ENCODE results near the gene CES5A.

CES5A gene

GRCh38 chr16:55901566-55902217 lies 26.5 kb upstream of the CES5A start:
- DNase-seq (no peak), ATAC-seq (ENCODE audit: insufficient read depth, low read depth) (no peak)
- H3K27ac ChIP-seq (ENCODE audit: low read length): no peak overlapping the region
- no peaks in the 10 kb centered on the region for H3K27me3 ChIP-seq (ENCODE audit: insufficient read depth, low read length, poor library complexity)
- no peaks in the 10 kb centered on the region for H3K4me1 ChIP-seq (ENCODE audit: insufficient read depth, low read length)
- H2AFZ ChIP-seq (ENCODE audit: low read depth, low read length): no peak overlapping the region
- H3K4me2 ChIP-seq (ENCODE audit: insufficient read depth, low read length): no peak overlapping the region
- no peaks in the 10 kb centered on the region for H3K79me2 ChIP-seq (ENCODE audit: insufficient read depth, low read length)
- no peak overlapping the region for H3K9ac ChIP-seq (ENCODE audit: low read depth, low read length)
- TF ChIP-seq CTCF (IDR thresholded peaks at IDR 0.05; ENCODE audit: borderline replicate concordance, extremely low read depth, low read length, poor library complexity, severe bottlenecking) (no peak), EZH2 (IDR thresholded peaks at IDR 0.05; ENCODE audit: borderline replicate concordance, low read depth, low read length, severe bottlenecking) (no peak)
- no peak overlapping the region for H3K4me3 ChIP-seq (ENCODE audit: low read depth in 1 of 2, low read length in 2 of 2)
- H4K20me1 ChIP-seq (ENCODE audit: insufficient read depth, low read length): no peaks in the 10 kb centered on the region
- H3K9me3 ChIP-seq (ENCODE audit: insufficient read depth, low read length, severe bottlenecking): peaks cover 8% of the 10 kb centered on the region
- no peaks in the 10 kb centered on the region for H3K36me3 ChIP-seq (ENCODE audit: insufficient read depth, low read length)

GRCh38 chr16:55900616-55901393 lies 25.6 kb upstream of the CES5A start:
- Histone ChIP-seq H3K9me3 (ENCODE audit: insufficient read depth, low read length, severe bottlenecking) (peaks cover 8% of the 10 kb centered on the region), H3K9ac (ENCODE audit: low read depth, low read length) (no peak overlapping the region), H3K27me3 (ENCODE audit: insufficient read depth, low read length, poor library complexity) (no peaks in the 10 kb centered on the region), H4K20me1 (ENCODE audit: insufficient read depth, low read length) (no peaks in the 10 kb centered on the region), H3K4me3 (ENCODE audit: low read depth in 1 of 2, low read length in 2 of 2) (no peak overlapping the region), H3K27ac (ENCODE audit: low read length) (no peak overlapping the region), H3K4me1 (ENCODE audit: insufficient read depth, low read length) (no peaks in the 10 kb centered on the region), H3K36me3 (ENCODE audit: insufficient read depth, low read length) (no peaks in the 10 kb centered on the region), H3K4me2 (ENCODE audit: insufficient read depth, low read length) (no peak overlapping the region), H3K79me2 (ENCODE audit: insufficient read depth, low read length) (no peaks in the 10 kb centered on the region), H2AFZ (ENCODE audit: low read depth, low read length) (no peak overlapping the region)
- no peak for ATAC-seq (ENCODE audit: insufficient read depth, low read depth)
- TF ChIP-seq CTCF (IDR thresholded peaks at IDR 0.05; ENCODE audit: borderline replicate concordance, extremely low read depth, low read length, poor library complexity, severe bottlenecking) (no peak), EZH2 (IDR thresholded peaks at IDR 0.05; ENCODE audit: borderline replicate concordance, low read depth, low read length, severe bottlenecking) (no peak)
- no peak for DNase-seq

- Histone ChIP-seq H3K4me2 (ENCODE audit: insufficient read depth, low read length) (no peak overlapping the region), H3K36me3 (ENCODE audit: insufficient read depth, low read length) (no peaks in the 10 kb centered on the region), H3K9ac (ENCODE audit: low read depth, low read length) (no peak overlapping the region), H3K27me3 (ENCODE audit: insufficient read depth, low read length, poor library complexity) (no peaks in the 10 kb centered on the region), H3K9me3 (ENCODE audit: insufficient read depth, low read length, severe bottlenecking) (peaks cover 8% of the 10 kb centered on the region), H4K20me1 (ENCODE audit: insufficient read depth, low read length) (no peaks in the 10 kb centered on the region), H3K27ac (ENCODE audit: low read length) (no peak overlapping the region), H3K79me2 (ENCODE audit: insufficient read depth, low read length) (no peaks in the 10 kb centered on the region), H2AFZ (ENCODE audit: low read depth, low read length) (no peak overlapping the region), H3K4me1 (ENCODE audit: insufficient read depth, low read length) (no peaks in the 10 kb centered on the region), H3K4me3 (ENCODE audit: low read depth in 1 of 2, low read length in 2 of 2) (no peak overlapping the region)
- TF ChIP-seq CTCF (IDR thresholded peaks at IDR 0.05; ENCODE audit: borderline replicate concordance, extremely low read depth, low read length, poor library complexity, severe bottlenecking): no peak
- TF ChIP-seq EZH2 (IDR thresholded peaks at IDR 0.05; ENCODE audit: borderline replicate concordance, low read depth, low read length, severe bottlenecking): no peak
- ATAC-seq (ENCODE audit: insufficient read depth, low read depth) (no peak), DNase-seq (no peak)
These were observed 24.7 kb upstream of the CES5A start for GRCh38 chr16:55899857-55900256.

All from DND-41 (cell line).